GM12892 (cell line): ENCODE data around the gene FOXS1. TPM values are rescaled to one million over a fixed set of nuclear protein-coding genes. Genes with fewer than 3 reads are reported as not detected.

Source experiments
- DNase-seq: peaks from one replicate; pipeline ENCODE4 v3.0.0; 2011; ENCODE audit not compliant: insufficient read length
- FAIRE-seq: peaks from 2 replicates; lab custom pipeline; 2011; peaks lifted over from hg19 to GRCh38; lab: Jason Lieb, UNC
- POLR2A ChIP-seq: IDR thresholded peaks from 2 replicates; pipeline ENCODE4 v1.6.1; 2011; ENCODE audit warnings: low read depth, low read length, control low read depth
- POLR2AphosphoS5 ChIP-seq: IDR thresholded peaks from 2 replicates; pipeline ENCODE4 v1.6.1; 2011; ENCODE audit warnings: low read depth, low read length, control low read depth
- TAF1 ChIP-seq: IDR thresholded peaks from 2 replicates; pipeline ENCODE4 v1.6.1; 2011; ENCODE audit warnings: low read depth, mild to moderate bottlenecking, control low read depth, low read length, borderline replicate concordance
- polyA plus RNA-seq: library from polyadenylated mRNA; unstranded; fragments of >200 nt; gene quantifications from one replicate; pipeline ENCODE4 v1.2.1, GENCODE V29; 2012; ENCODE audit warnings: missing spikeins, inconsistent platforms; ENCODE audit not compliant: missing spikeins

The FOXS1 gene
- not detected for polyA plus RNA-seq

- TF ChIP-seq POLR2A: no peak
- no peak for TF ChIP-seq TAF1
- TF ChIP-seq POLR2AphosphoS5: no peak
- FAIRE-seq (no peak), DNase-seq (no peak)
Measured at GRCh38 chr20:31845300-31845863, at the start of gene FOXS1. TSS of gene FOXS1 (minus strand) at chr20:31845604. CDS start at chr20:31845542, 62 bp downstream.

- TF ChIP-seq POLR2A: no peak
- DNase-seq (no peak), FAIRE-seq (no peak)
Measured at GRCh38 chr20:31890646-31891045, 45.2 kb upstream of the FOXS1 start.

GRCh38 chr20:31883829-31884228, 38.4 kb upstream of the FOXS1 start:
- DNase-seq: no peak
- FAIRE-seq: no peak
- no peak for TF ChIP-seq POLR2A
- TF ChIP-seq POLR2AphosphoS5: no peak
- TF ChIP-seq TAF1: no peak

GRCh38 chr20:31881945-31882344, 36.5 kb upstream of the FOXS1 start:
- FAIRE-seq (no peak), DNase-seq (no peak)
- TF ChIP-seq POLR2A (no peak), POLR2AphosphoS5 (no peak), TAF1 (no peak)

- DNase-seq: peak; percentile 84
- FAIRE-seq: no peak
- TF ChIP-seq POLR2A (no peak), TAF1 (no peak), POLR2AphosphoS5 (no peak)
Measured at GRCh38 chr20:31879143-31879987, 34.0 kb upstream of the FOXS1 start.

GRCh38 chr20:31877684-31878083, 32.3 kb upstream of the FOXS1 start:
- DNase-seq (no peak), FAIRE-seq (no peak)
- no peak for TF ChIP-seq POLR2AphosphoS5
- no peak for TF ChIP-seq TAF1
- no peak for TF ChIP-seq POLR2A

GRCh38 chr20:31875671-31876070, 30.3 kb upstream of the FOXS1 start:
- no peak for DNase-seq
- FAIRE-seq: no peak
- TF ChIP-seq POLR2AphosphoS5 (no peak), TAF1 (no peak), POLR2A (no peak)

GRCh38 chr20:31872406-31872805, 27.0 kb upstream of the FOXS1 start:
- DNase-seq (no peak), FAIRE-seq (no peak)
- TF ChIP-seq POLR2A (no peak), POLR2AphosphoS5 (no peak), TAF1 (no peak)

- no peak for DNase-seq
- TF ChIP-seq POLR2A (no peak), TAF1 (no peak), POLR2AphosphoS5 (no peak)
- no peak for FAIRE-seq
Measured at GRCh38 chr20:31871618-31871954, 26.2 kb upstream of the FOXS1 start.

- FAIRE-seq (peak; percentile 74), DNase-seq (no peak)
- TF ChIP-seq POLR2AphosphoS5 (no peak), POLR2A (no peak), TAF1 (no peak)
Measured at GRCh38 chr20:31870726-31871617, 25.6 kb upstream of the FOXS1 start.
